ENCODE results near the gene RBM12.
"Not testable (repeated sequence)": the region's sequence is repeated elsewhere in the genome, so short reads cannot be mapped to it uniquely, and the experiment has no call there.

GRCh38 chr20:35685368-35685767, 20.7 kb upstream of the RBM12 start:
- not testable (repeated sequence) for TF ChIP-seq POLR2AphosphoS5 (IDR thresholded peaks at IDR 0.05; ENCODE audit: low read depth, low read length); POLR2A (IDR thresholded peaks at IDR 0.05; ENCODE audit: low read depth, low read length); TAF1 (IDR thresholded peaks at IDR 0.05; ENCODE audit: low read depth, low read length); SPI1 (IDR thresholded peaks at IDR 0.05; ENCODE audit: low read depth, low read length); POU2F2 (IDR thresholded peaks at IDR 0.05; ENCODE audit: low read depth, low read length); PAX5 (IDR thresholded peaks at IDR 0.05; ENCODE audit: insufficient read depth, low read length, severe bottlenecking)

Measured in GM12891 (cell line).